ENCODE measurements around the gene CD38.

Gene CD38

DNA sequence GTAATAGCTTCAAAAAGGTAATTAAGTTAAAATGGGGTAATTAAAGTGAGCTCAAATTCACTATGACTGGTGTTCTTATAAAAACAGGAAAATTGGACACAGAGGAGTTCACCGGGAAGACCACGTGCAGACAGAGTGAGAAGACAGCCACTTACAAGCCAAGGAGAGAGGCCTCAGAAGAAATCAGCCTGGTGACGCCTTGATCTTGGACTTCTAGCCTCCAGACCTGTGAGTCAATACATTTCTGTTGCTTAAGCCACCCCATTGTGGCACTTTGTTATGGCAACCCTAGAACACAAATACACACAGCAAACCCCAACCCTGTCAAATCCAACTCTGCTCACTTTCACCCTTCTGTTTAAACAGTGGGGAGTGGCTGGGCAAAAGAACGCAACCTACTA lies 4.1 kb upstream of the CD38 start:
- peaks cover 9% of the 10 kb centered on the region for H3K27me3 ChIP-seq
- peaks cover 7 to 10% of the 10 kb centered on the region in 2 experiments for H3K4me1 ChIP-seq (ENCODE audit: control insufficient read depth in 1 of 2, insufficient read depth in 1 of 2, low read depth in 1 of 2, low read length in 1 of 2)
- H3K36me3 ChIP-seq: peaks cover 27% of the 10 kb centered on the region
- H3K27ac ChIP-seq: no peak overlapping the region
- no peak overlapping the region for H3K4me3 ChIP-seq (ENCODE audit: low read depth in 1 of 2, low read length in 1 of 2)
- TF ChIP-seq, protein P1, sequence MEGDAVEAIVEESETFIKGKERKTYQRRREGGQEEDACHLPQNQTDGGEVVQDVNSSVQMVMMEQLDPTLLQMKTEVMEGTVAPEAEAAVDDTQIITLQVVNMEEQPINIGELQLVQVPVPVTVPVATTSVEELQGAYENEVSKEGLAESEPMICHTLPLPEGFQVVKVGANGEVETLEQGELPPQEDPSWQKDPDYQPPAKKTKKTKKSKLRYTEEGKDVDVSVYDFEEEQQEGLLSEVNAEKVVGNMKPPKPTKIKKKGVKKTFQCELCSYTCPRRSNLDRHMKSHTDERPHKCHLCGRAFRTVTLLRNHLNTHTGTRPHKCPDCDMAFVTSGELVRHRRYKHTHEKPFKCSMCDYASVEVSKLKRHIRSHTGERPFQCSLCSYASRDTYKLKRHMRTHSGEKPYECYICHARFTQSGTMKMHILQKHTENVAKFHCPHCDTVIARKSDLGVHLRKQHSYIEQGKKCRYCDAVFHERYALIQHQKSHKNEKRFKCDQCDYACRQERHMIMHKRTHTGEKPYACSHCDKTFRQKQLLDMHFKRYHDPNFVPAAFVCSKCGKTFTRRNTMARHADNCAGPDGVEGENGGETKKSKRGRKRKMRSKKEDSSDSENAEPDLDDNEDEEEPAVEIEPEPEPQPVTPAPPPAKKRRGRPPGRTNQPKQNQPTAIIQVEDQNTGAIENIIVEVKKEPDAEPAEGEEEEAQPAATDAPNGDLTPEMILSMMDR (IDR thresholded peaks at IDR 0.05): no peak
- no peaks in the 10 kb centered on the region for H3K9me3 ChIP-seq

DNA sequence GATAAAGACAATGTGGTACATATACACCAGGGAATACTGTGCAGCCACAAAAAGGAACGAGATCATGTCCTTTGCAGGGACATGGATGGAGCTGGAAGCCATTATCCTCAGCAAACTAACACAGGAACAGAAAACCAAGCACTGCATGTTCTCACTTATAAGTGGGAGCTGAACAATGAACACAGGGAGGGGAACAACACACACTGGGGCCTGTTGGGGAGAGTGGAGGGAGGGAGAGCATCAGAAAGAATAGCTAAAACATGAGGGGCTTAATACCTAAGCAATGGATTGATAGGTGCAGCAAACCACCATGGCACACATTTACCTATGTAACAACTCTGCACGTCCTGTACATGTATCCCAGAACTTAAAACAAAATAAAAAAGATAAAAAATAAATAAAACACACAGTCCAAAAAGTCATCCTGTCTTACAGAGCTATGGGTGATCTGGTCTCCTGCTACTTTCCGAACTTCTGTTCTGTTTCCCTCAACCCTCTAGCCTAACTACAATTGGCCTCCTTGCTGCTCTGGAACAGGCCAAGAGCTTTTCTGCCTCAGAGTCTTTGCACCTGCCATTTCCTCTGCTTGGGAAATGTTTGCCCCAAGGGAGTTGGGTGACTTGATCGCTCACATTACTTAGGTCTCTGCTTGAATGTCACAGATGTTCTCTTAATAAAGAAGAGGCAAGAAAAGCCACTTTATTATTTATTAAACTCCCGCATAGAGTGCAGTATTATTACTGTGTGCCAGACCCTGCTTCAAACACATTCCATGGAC lies 1.1 kb upstream of the CD38 start:
- Histone ChIP-seq H3K27ac (no peak overlapping the region), H3K4me3 (ENCODE audit: low read depth in 1 of 2, low read length in 1 of 2) (no peak overlapping the region), H3K4me1 (ENCODE audit: control insufficient read depth in 1 of 2, insufficient read depth in 1 of 2, low read depth in 1 of 2, low read length in 1 of 2) (peaks cover 18 to 22% of the 10 kb centered on the region in 2 experiments), H3K36me3 (peaks cover 27% of the 10 kb centered on the region), H3K9me3 (no peaks in the 10 kb centered on the region), H3K27me3 (peaks cover 9% of the 10 kb centered on the region)
- TF ChIP-seq, protein P1 (IDR thresholded peaks at IDR 0.05): no peak

- Histone ChIP-seq H3K36me3 (peaks cover 27% of the 10 kb centered on the region), H3K4me3 (ENCODE audit: low read depth in 1 of 2, low read length in 1 of 2) (no peak overlapping the region), H3K4me1 (ENCODE audit: control insufficient read depth in 1 of 2, insufficient read depth in 1 of 2, low read depth in 1 of 2, low read length in 1 of 2) (peaks cover 18 to 22% of the 10 kb centered on the region in 2 experiments), H3K27me3 (peaks cover 9% of the 10 kb centered on the region), H3K9me3 (no peaks in the 10 kb centered on the region), H3K27ac (no peak overlapping the region)
- TF ChIP-seq, protein P1 (IDR thresholded peaks at IDR 0.05): no peak
These were observed 335 bp upstream of the CD38 start for GRCh38 chr4:15777697-15778288.

GRCh38 chr4:15779306-15779705 lies 1.2 kb downstream of the CD38 start:
- Histone ChIP-seq H3K27me3 (peaks cover 9% of the 10 kb centered on the region), H3K36me3 (peaks cover 23% of the 10 kb centered on the region), H3K27ac (no peak overlapping the region), H3K4me1 (ENCODE audit: control insufficient read depth in 1 of 2, insufficient read depth in 1 of 2, low read depth in 1 of 2, low read length in 1 of 2) (peaks cover 18 to 22% of the 10 kb centered on the region in 2 experiments), H3K9me3 (no peaks in the 10 kb centered on the region), H3K4me3 (ENCODE audit: low read depth in 1 of 2, low read length in 1 of 2) (peak overlapping the region; percentile 47 to 58)
- TF ChIP-seq, protein P1 (IDR thresholded peaks at IDR 0.05): no peak

GRCh38 chr4:15779809-15780208 lies 1.7 kb downstream of the CD38 start:
- Histone ChIP-seq H3K27ac (no peak overlapping the region), H3K4me3 (ENCODE audit: low read depth in 1 of 2, low read length in 1 of 2) (peak overlapping the region in 1 of 2 experiments; percentile 58), H3K36me3 (peaks cover 18% of the 10 kb centered on the region), H3K9me3 (no peaks in the 10 kb centered on the region), H3K27me3 (peaks cover 9% of the 10 kb centered on the region), H3K4me1 (ENCODE audit: control insufficient read depth in 1 of 2, insufficient read depth in 1 of 2, low read depth in 1 of 2, low read length in 1 of 2) (peaks cover 18 to 22% of the 10 kb centered on the region in 2 experiments)
- TF ChIP-seq, protein P1 (IDR thresholded peaks at IDR 0.05): no peak
